Activated CD8-positive, alpha-beta T cell treated with anti-CD3 and anti-CD28 coated beads, Interleukin-2, amount 10 ng/mL, durations not matched to agents 7 days and 5 days (primary cell): ENCODE measurements around the gene PAN3. TPM values are rescaled to one million over a fixed set of nuclear protein-coding genes. Genes with fewer than 3 reads are reported as not detected.
"Not testable (repeated sequence)": the region's sequence is repeated elsewhere in the genome, so short reads cannot be mapped to it uniquely, and the experiment has no call there.

ENCODE experiments used
- ATAC-seq: fragments of 150-1000 bp; cut with Tn5 transposase; one replicate; pipeline ENCODE4 v1.10.0; 2021; ENCODE audit warnings: moderate library complexity
- CTCF ChIA-PET: fragments of 350-600 bp; sonication (Branson Sonifier 250); formaldehyde crosslinking; loops from one replicate; lab custom pipeline; 2021; ENCODE audit warnings: antibody characterized with exemption; lab: Charles Lee
- POLR2A ChIA-PET: fragments of 350-600 bp; sonication (Branson Sonifier 250); formaldehyde crosslinking; loops from one replicate; lab custom pipeline; 2021; ENCODE audit warnings: antibody characterized with exemption; lab: Charles Lee
- DNase-seq: peaks from one replicate; pipeline ENCODE4 v3.0.0-alpha.2; 2020
- H3K27ac Mint-ChIP-seq: one replicate; pipeline ENCODE4 v1.8.0; 2021; ENCODE audit warnings: mild to moderate bottlenecking, mixed read lengths
- H3K27me3 Mint-ChIP-seq: one replicate; pipeline ENCODE4 v1.8.0; 2021; ENCODE audit warnings: low read depth, mixed read lengths
- H3K36me3 Mint-ChIP-seq: one replicate; pipeline ENCODE4 v1.8.0; 2021; ENCODE audit warnings: low read depth, mixed read lengths
- H3K4me1 Mint-ChIP-seq: one replicate; pipeline ENCODE4 v1.8.0; 2021; ENCODE audit warnings: low read depth, mixed read lengths
- H3K4me3 Mint-ChIP-seq: one replicate; pipeline ENCODE4 v1.8.0; 2021; ENCODE audit warnings: mild to moderate bottlenecking, mixed read lengths
- H3K9me3 Mint-ChIP-seq: one replicate; pipeline ENCODE4 v1.8.0; 2022; ENCODE audit warnings: mixed read lengths; ENCODE audit not compliant: insufficient read depth
- total RNA-seq, 2 experiments: library from RNA; stranded (reverse); gene quantifications; one replicate each; pipeline ENCODE4 v1.2.3, GENCODE V29; 2021

The PAN3 gene, protein sequence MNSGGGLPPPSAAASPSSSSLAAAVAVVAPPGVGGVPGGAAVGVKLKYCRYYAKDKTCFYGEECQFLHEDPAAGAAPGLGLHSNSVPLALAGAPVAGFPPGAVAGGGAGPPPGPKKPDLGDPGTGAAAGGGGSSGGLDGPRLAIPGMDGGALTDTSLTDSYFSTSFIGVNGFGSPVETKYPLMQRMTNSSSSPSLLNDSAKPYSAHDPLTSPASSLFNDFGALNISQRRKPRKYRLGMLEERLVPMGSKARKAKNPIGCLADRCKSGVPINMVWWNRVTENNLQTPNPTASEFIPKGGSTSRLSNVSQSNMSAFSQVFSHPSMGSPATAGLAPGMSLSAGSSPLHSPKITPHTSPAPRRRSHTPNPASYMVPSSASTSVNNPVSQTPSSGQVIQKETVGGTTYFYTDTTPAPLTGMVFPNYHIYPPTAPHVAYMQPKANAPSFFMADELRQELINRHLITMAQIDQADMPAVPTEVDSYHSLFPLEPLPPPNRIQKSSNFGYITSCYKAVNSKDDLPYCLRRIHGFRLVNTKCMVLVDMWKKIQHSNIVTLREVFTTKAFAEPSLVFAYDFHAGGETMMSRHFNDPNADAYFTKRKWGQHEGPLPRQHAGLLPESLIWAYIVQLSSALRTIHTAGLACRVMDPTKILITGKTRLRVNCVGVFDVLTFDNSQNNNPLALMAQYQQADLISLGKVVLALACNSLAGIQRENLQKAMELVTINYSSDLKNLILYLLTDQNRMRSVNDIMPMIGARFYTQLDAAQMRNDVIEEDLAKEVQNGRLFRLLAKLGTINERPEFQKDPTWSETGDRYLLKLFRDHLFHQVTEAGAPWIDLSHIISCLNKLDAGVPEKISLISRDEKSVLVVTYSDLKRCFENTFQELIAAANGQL
- 10 to 100 TPM; 40.2 to 42.2 TPM for total RNA-seq

DNA sequence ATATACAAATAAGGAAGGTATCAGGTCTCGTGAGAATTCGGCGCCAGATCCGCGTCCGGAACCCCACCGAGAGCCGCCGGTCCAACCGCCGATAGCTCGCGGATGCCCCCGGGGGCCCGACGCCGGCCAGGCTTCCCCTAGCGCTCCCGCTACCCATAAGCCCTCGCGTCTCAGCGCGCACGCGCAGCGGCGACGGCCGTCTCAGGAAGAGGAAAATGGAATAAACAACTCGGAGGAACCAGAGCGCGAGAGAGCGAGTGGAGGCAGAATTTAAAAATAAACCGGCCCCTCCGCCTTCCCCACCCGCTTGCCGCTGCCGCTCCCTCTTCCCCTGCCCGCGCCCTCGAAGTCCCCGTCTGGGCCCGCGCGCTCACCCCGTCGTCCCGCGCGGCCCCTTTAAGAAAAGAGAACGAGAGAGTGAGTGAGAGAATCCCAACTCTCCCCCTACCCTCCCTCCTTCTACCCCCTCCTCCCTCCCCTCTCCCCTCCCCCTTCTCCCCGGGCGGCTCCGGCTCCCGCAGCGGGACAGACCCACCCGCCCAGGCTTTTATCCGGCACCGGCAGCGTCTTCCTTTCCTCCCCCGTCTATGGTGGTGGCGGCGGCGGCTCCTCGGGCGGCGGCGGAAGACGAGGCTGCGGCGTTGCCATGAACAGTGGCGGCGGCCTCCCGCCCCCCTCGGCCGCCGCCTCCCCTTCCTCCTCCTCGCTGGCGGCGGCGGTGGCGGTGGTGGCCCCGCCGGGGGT, at the start of gene PAN3:
TSS of gene PAN3 (plus strand) at position 534 of the 744 bp plus-strand sequence. CDS start at position 647, 113 bp downstream.
- ATAC-seq (peak; percentile 68), DNase-seq (peak; percentile 93)
- peaks cover 41% of the 10 kb centered on the region for H3K4me1 Mint-ChIP-seq
- H3K27ac Mint-ChIP-seq = peak within 1 kb of the TSS; percentile 98
- H3K9me3 Mint-ChIP-seq = no peaks in the 10 kb centered on the region
- CTCF ChIA-PET = interaction anchor here (1.1 kb wide), 1 partner anchor 101 kb away, joined by 3 read pairs; no protein-coding TSS in a partner anchor
- H3K36me3 Mint-ChIP-seq = peaks cover 12% of the 10 kb centered on the region
- POLR2A ChIA-PET = interaction anchor here (0.6 to 2.5 kb wide), 9 partner anchors 10 to 1094 kb away, joined by 3 to 9 read pairs (median 4); partner anchors contain the start of gene POMP
- no peaks in the 10 kb centered on the region for H3K27me3 Mint-ChIP-seq
- H3K4me3 Mint-ChIP-seq = peak within 1 kb of the TSS; percentile 97

DNA sequence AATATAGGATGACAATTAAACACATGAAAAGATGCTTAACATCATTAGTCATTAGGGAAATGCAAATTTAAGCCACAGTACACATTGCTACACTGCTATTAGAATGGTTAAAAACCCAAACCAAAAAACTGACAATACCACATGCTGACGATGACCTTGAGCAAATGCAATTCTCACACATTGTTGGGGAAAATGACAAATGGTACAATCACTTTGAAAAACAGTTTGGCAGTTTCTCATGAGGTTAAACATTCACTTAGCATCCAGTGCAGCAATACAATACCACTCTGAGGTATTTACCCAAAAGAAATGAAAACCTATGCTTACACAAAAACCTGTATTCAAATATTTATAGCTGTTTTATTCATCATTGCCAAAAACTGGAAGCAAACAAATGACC, 49.3 kb upstream of the PAN3 start:
- no peak for DNase-seq
- no peak for ATAC-seq
- ChIA-PET POLR2A (no interaction called here), CTCF (no interaction called here)
- H3K9me3 Mint-ChIP-seq = no peaks in the 10 kb centered on the region
- H3K4me1 Mint-ChIP-seq = no peaks in the 10 kb centered on the region
- peaks cover 26% of the 10 kb centered on the region for H3K27me3 Mint-ChIP-seq
- no peak overlapping the region for H3K27ac Mint-ChIP-seq
- no peak overlapping the region for H3K4me3 Mint-ChIP-seq
- no peaks in the 10 kb centered on the region for H3K36me3 Mint-ChIP-seq

DNA sequence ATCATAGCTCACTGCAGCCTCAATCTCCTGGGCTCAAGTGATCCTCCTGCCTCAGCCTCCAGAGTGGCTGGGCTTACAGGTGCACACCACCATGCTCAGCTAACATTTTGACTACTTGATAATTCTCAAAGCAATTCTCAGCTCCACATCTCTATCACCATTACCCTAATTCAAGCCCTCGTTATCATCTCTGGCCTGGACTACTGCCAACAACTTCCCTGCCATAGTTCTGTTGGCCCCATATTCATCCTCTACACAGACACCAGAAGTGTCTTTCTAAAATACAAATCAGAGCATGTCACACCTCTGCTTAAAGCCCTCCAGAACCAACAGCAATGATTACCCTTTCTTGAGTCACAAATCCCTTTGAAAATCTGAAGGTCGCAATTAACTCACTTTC, 45.9 kb upstream of the PAN3 start:
- Mint-ChIP-seq H3K9me3 (no peaks in the 10 kb centered on the region), H3K27ac (no peak overlapping the region), H3K36me3 (no peaks in the 10 kb centered on the region), H3K4me1 (no peaks in the 10 kb centered on the region), H3K4me3 (no peak overlapping the region), H3K27me3 (peaks cover 29% of the 10 kb centered on the region)
- CTCF ChIA-PET = no interaction called here
- POLR2A ChIA-PET = no interaction called here
- DNase-seq (no peak), ATAC-seq (no peak)

DNA sequence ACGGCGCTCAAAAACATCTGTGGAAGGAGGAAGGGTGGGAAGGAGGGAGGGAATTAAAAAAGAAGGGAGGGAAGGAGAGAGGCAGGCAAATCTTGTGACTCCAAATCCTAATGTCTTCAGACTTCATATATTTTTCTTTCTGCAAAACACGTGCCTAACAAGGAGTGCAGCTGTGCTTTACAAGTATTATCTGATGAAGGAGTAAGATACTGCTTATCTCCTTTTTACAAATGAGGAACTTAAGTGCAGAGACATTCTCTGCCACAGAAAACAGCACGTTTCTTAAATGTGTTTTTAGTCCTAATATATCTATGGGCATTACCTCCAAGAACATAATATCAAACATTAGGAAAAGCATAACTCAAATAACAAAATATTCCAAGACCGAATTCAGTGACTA, 44.5 kb upstream of the PAN3 start:
- Mint-ChIP-seq H3K36me3 (peaks cover 2% of the 10 kb centered on the region), H3K9me3 (no peaks in the 10 kb centered on the region), H3K4me1 (no peaks in the 10 kb centered on the region), H3K27ac (no peak overlapping the region), H3K27me3 (peaks cover 34% of the 10 kb centered on the region), H3K4me3 (no peak overlapping the region)
- ChIA-PET POLR2A (no interaction called here), CTCF (no interaction called here)
- DNase-seq = no peak
- no peak for ATAC-seq

DNA sequence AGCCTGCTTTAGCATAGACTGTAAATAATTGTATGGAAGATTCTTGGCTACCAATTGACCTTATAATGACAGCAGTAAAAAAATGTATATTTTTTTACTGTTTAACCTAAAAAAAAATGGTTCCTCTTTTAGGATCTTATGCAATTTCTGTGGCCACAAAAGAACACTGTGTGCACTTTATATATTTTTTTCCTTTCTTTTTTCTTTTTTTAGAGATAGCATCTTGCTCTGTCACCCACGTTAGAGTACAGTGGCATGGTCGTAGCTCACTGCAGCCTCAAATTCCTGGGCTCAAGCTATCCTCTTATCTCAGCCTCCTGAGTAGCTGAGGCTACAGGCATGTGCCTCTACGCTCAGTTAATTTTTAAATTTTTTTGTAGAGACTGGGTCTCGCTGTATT, 44.0 kb upstream of the PAN3 start:
- Mint-ChIP-seq H3K27ac (no peak overlapping the region), H3K9me3 (no peaks in the 10 kb centered on the region), H3K36me3 (peaks cover 3% of the 10 kb centered on the region), H3K4me3 (no peak overlapping the region), H3K27me3 (peaks cover 36% of the 10 kb centered on the region), H3K4me1 (no peaks in the 10 kb centered on the region)
- ATAC-seq (no peak), DNase-seq (no peak)
- POLR2A ChIA-PET = no interaction called here
- CTCF ChIA-PET = interaction anchor here (0.7 kb wide), 1 partner anchor 374 kb away, joined by 3 read pairs; no protein-coding TSS in a partner anchor

DNA sequence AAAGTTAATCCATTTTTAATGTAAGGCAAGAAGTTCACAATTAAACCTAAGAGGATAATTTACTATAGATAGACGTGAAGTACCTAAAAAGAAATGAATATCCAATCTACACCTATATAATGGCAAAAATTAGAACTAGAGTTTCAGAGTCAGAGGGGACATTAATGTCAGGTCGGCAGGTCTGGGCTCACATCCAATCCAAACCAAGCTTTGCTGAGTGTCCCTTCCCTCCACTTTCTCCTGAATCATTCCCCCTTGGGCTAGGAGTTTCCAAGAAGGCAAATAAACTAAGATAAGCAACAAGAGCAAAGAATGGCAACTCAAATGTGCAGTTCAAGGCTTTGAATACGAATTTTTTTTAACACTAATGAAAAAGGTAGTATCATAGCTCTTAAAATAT, 40.8 kb upstream of the PAN3 start:
- Mint-ChIP-seq H3K27ac (no peak overlapping the region), H3K27me3 (peaks cover 53% of the 10 kb centered on the region), H3K4me1 (peaks cover 5% of the 10 kb centered on the region), H3K9me3 (no peaks in the 10 kb centered on the region), H3K4me3 (no peak overlapping the region), H3K36me3 (peaks cover 3% of the 10 kb centered on the region)
- no peak for ATAC-seq
- ChIA-PET POLR2A (no interaction called here), CTCF (no interaction called here)
- no peak for DNase-seq

DNA sequence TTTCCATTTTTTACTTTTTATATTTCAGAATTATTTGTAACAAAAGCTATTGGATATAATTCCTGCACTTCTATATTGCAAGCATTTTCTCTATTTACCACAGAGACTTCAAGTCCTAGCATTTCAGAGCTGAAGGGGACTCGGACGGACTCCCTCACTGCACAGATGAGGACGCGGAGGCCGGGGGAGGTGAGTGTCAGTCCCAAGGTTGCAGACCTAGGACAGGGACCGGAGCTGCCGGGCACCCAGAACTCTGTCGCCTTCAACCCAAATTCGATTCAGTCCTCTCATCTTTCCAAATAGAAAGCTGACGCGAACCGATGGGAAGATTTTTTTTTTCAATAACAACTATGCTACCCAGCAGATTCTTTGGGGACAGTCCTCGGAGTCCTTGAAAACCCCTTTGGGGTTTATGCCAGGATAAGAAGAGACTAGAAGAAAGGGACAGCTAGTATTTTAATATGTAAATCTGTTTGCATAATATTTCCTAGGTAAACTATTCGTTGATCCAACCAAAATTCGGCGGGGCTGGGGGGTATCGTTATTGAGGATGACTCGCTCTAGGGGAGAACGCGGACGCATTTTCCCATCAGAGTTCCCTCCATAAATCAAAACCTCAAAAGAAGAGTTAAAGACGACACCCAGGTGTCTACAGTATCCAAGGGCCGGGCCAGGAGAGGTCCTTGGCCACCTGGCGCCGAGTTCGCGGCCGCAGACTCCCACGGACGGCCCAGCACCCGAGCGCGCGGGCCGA, 38.8 kb upstream of the PAN3 start:
- ChIA-PET POLR2A (interaction anchor here (0.6 to 1.1 kb wide), 2 partner anchors 38 to 69 kb away, joined by 3 to 4 read pairs; no protein-coding TSS in a partner anchor), CTCF (interaction anchor here (0.6 kb wide), 1 partner anchor 437 kb away, joined by 3 read pairs; no protein-coding TSS in a partner anchor)
- Mint-ChIP-seq H3K4me1 (peaks cover 5% of the 10 kb centered on the region), H3K27me3 (peaks cover 49% of the 10 kb centered on the region), H3K4me3 (peak overlapping the region; percentile 55), H3K9me3 (no peaks in the 10 kb centered on the region), H3K27ac (no peak overlapping the region), H3K36me3 (peaks cover 3% of the 10 kb centered on the region)
- DNase-seq (no peak), ATAC-seq (no peak)

DNA sequence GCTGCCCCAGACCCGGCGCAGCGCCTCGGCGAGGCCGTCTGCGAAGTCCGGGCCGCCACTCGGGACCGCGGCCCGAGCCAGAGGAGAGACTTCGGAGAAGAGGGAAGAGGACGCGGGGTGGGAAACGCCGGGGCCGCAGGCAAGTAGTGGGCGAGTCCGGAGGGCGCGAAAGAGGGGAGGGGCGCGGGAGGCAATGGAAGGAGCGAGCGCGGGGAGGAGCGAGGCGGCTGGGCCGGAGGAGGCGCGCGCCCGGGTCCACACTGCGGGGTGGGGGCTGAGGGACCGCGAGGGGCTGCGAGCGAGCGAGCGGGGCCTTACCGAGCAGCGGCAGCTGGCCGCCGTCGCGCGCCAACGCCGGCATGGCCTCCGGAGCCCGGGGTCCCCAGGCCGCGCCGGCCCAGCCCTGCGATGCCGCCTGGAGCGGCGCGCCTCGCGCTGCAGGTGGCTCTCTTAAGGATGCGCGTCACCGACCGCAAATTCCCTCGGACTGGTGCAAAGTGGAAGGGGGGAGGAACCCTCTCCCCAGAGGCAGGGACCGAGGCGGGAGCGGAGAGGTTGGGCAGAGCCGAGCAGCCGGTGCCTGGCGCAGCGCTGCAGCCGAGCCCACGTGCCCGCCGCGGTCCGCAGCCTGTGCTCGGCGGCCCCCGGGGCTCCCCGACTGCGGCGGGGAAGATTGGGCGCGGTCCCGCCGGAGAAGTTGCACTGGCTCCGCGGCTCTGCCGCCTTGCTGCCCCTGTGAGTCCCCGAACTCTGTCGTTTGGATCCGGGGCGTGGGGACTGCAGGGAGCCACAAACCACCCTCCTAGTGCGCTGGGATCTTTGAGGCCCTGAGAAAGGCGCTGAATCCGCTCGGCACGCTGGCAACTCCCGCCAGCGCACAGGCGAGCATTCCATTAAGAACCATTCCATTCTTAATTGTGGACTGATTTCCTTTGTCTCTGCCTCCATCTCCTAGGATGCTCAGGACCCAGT, 37.9 kb upstream of the PAN3 start, which contains the start of gene FLT3:
TSS of gene FLT3 (minus strand) at position 427 of the 972 bp plus-strand sequence. CDS start at position 361, 66 bp downstream.
- peaks cover 5% of the 10 kb centered on the region for H3K4me1 Mint-ChIP-seq
- H3K27ac Mint-ChIP-seq = no peak within 1 kb of the TSS
- peak; percentile 38 for DNase-seq
- peak within 1 kb of the TSS; percentile 55 for H3K4me3 Mint-ChIP-seq
- ChIA-PET POLR2A (interaction anchor here (0.6 kb wide), 1 partner anchor 69 kb away, joined by 3 read pairs; no protein-coding TSS in a partner anchor), CTCF (no interaction called here)
- no peaks in the 10 kb centered on the region for H3K9me3 Mint-ChIP-seq
- H3K27me3 Mint-ChIP-seq = peaks cover 52% of the 10 kb centered on the region
- peak; percentile 88 for ATAC-seq
- peaks cover 3% of the 10 kb centered on the region for H3K36me3 Mint-ChIP-seq

DNA sequence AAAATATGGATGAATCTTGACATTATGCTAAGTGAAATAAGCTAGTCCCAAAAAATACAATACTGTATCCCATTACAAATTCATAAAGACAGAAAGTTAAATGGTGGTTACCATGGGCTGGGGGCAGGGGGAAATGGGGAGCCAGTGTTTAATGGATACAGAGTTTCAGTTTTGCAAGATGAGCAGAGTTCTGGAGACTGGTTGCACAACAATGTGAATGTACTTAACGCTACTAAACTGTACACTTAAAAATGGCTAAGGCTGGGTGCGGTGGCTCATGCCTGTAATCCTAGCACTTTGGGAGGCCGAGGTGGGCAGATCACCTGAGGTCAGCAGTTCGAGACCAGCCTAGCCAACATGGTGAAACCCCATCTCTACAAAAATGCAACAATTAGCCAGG, 36.5 kb upstream of the PAN3 start:
- H3K27ac Mint-ChIP-seq, H3K4me1 Mint-ChIP-seq, ATAC-seq, POLR2A ChIA-PET, H3K9me3 Mint-ChIP-seq, H3K36me3 Mint-ChIP-seq, DNase-seq, CTCF ChIA-PET, H3K4me3 Mint-ChIP-seq: not testable (repeated sequence)
- H3K27me3 Mint-ChIP-seq = peaks cover 48% of the 10 kb centered on the region

DNA sequence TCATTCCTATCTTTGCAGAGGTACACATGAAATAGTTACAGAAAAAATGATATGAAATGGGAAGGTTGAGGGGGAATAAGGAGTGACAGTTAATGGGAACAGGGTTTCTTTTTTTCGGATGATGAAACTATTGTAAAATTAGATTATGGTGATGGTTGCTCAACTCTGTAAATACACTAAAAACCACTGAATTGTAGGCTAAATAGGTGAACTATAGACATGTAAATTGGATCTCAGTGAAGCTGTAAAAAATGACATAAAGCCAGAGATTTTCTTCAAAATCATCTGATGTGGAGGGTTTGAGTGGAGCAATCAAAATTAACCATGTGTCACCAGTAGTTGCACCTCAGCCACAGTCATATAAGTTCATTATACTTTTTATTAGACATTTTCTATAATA, 31.4 kb upstream of the PAN3 start:
- POLR2A ChIA-PET = no interaction called here
- H3K36me3 Mint-ChIP-seq = no peaks in the 10 kb centered on the region
- no peak overlapping the region for H3K27ac Mint-ChIP-seq
- H3K9me3 Mint-ChIP-seq = no peaks in the 10 kb centered on the region
- no peak overlapping the region for H3K4me3 Mint-ChIP-seq
- DNase-seq (no peak), ATAC-seq (no peak)
- peaks cover 32% of the 10 kb centered on the region for H3K27me3 Mint-ChIP-seq
- CTCF ChIA-PET = no interaction called here
- no peaks in the 10 kb centered on the region for H3K4me1 Mint-ChIP-seq
